ENCODE measurements around the gene TRIM14. TPM values are rescaled to one million over a fixed set of nuclear protein-coding genes. Genes with fewer than 3 reads are reported as not detected.

The TRIM14 gene
- total RNA-seq, 1 donor from 2014 or later: 25.8 TPM

GRCh38 chr9:98069551-98069950, 49.5 kb downstream of the TRIM14 start:
- Histone ChIP-seq H3K4me1 (peaks cover 9% of the 10 kb centered on the region), H3K36me3 (peaks cover 0 to 6% of the 10 kb centered on the region in 2 donors), H3K27me3 (no peaks in the 10 kb centered on the region), H3K27ac (no peak overlapping the region), H3K4me3 (no peak overlapping the region), H3K9me3 (no peaks in the 10 kb centered on the region)
- intact Hi-C loops (cut with DNase I): no loop called here
- DNase-seq (ENCODE audit: extremely low spot score in 2 of 2): no peak
- TF ChIP-seq CTCF (IDR thresholded peaks at IDR 0.05) (no peak), POLR2A (IDR thresholded peaks at IDR 0.05) (no peak), POLR2AphosphoS5 (IDR thresholded peaks at IDR 0.05; ENCODE audit: insufficient read depth in 1 of 2, low read depth in 1 of 2) (no peak)

- H3K27me3 ChIP-seq: no peaks in the 10 kb centered on the region
- H3K9me3 ChIP-seq: no peaks in the 10 kb centered on the region
- intact Hi-C loops (cut with DNase I): no loop called here
- H3K4me1 ChIP-seq: no peaks in the 10 kb centered on the region
- H3K27ac ChIP-seq: no peak overlapping the region
- no peak overlapping the region for H3K4me3 ChIP-seq
- TF ChIP-seq POLR2A (IDR thresholded peaks at IDR 0.05) (no peak), CTCF (IDR thresholded peaks at IDR 0.05) (no peak), POLR2AphosphoS5 (IDR thresholded peaks at IDR 0.05; ENCODE audit: insufficient read depth in 1 of 2, low read depth in 1 of 2) (no peak)
- DNase-seq (ENCODE audit: extremely low spot score in 2 of 2): no peak
- peaks cover 0 to 20% of the 10 kb centered on the region in 2 donors for H3K36me3 ChIP-seq
These were observed 51.8 kb downstream of the TRIM14 start for GRCh38 chr9:98067184-98067583.

- Histone ChIP-seq H3K4me3 (no peak overlapping the region), H3K36me3 (peaks cover 0 to 27% of the 10 kb centered on the region in 2 donors), H3K27ac (no peak overlapping the region), H3K4me1 (no peaks in the 10 kb centered on the region), H3K9me3 (no peaks in the 10 kb centered on the region), H3K27me3 (no peaks in the 10 kb centered on the region)
- TF ChIP-seq POLR2A (IDR thresholded peaks at IDR 0.05): no peak
- TF ChIP-seq POLR2AphosphoS5 (IDR thresholded peaks at IDR 0.05; ENCODE audit: insufficient read depth in 1 of 2, low read depth in 1 of 2): no peak
- no peak for TF ChIP-seq CTCF (IDR thresholded peaks at IDR 0.05)
- intact Hi-C loops (cut with DNase I): no loop called here
- DNase-seq (ENCODE audit: extremely low spot score in 2 of 2): no peak
These were observed 52.8 kb downstream of the TRIM14 start for GRCh38 chr9:98066235-98066634.

- H3K4me1 ChIP-seq: no peaks in the 10 kb centered on the region
- DNase-seq (ENCODE audit: extremely low spot score in 2 of 2): no peak
- intact Hi-C loops (cut with DNase I): no loop called here
- no peak overlapping the region for H3K4me3 ChIP-seq
- H3K27me3 ChIP-seq: no peaks in the 10 kb centered on the region
- TF ChIP-seq POLR2A (IDR thresholded peaks at IDR 0.05): no peak
- TF ChIP-seq CTCF (IDR thresholded peaks at IDR 0.05): no peak
- no peak for TF ChIP-seq POLR2AphosphoS5 (IDR thresholded peaks at IDR 0.05; ENCODE audit: insufficient read depth in 1 of 2, low read depth in 1 of 2)
- no peak overlapping the region for H3K27ac ChIP-seq
- no peaks in the 10 kb centered on the region for H3K9me3 ChIP-seq
- peaks cover 0 to 32% of the 10 kb centered on the region in 2 donors for H3K36me3 ChIP-seq
These were observed 54.2 kb downstream of the TRIM14 start for GRCh38 chr9:98064623-98065392.

GRCh38 chr9:98062161-98062560, 56.9 kb downstream of the TRIM14 start:
- Histone ChIP-seq H3K27ac (no peak overlapping the region), H3K4me1 (peaks cover 23% of the 10 kb centered on the region), H3K4me3 (no peak overlapping the region), H3K27me3 (no peaks in the 10 kb centered on the region), H3K9me3 (no peaks in the 10 kb centered on the region), H3K36me3 (peaks cover 0 to 32% of the 10 kb centered on the region in 2 donors)
- intact Hi-C loops (cut with DNase I): no loop called here
- DNase-seq (ENCODE audit: extremely low spot score in 2 of 2): no peak
- no peak for TF ChIP-seq CTCF (IDR thresholded peaks at IDR 0.05)
- no peak for TF ChIP-seq POLR2A (IDR thresholded peaks at IDR 0.05)
- no peak for TF ChIP-seq POLR2AphosphoS5 (IDR thresholded peaks at IDR 0.05; ENCODE audit: insufficient read depth in 1 of 2, low read depth in 1 of 2)

All from vagina (tissue), 2 donors.